ENCODE data around the gene SLC16A11.

SLC16A11 gene

GRCh38 chr17:7011415-7011814 lies 32.5 kb downstream of the SLC16A11 start:
- Histone ChIP-seq H3K79me2 (ENCODE audit: insufficient read depth, low read length) (peaks cover 64% of the 10 kb centered on the region), H3K9ac (ENCODE audit: low read depth, low read length, poor library complexity, severe bottlenecking) (peak overlapping the region; percentile 96), H3K4me1 (ENCODE audit: insufficient read depth, low read length, poor library complexity, severe bottlenecking) (peaks cover 51% of the 10 kb centered on the region)

GRCh38 chr17:7010523-7010922 lies 33.4 kb downstream of the SLC16A11 start:
- no peaks in the 10 kb centered on the region for H3K36me3 ChIP-seq (ENCODE audit: insufficient read depth, low read length)
- H3K27me3 ChIP-seq (ENCODE audit: insufficient read depth, low read length, poor library complexity, severe bottlenecking): no peaks in the 10 kb centered on the region
- H3K9me3 ChIP-seq (ENCODE audit: insufficient read depth, low read depth, low read length): no peaks in the 10 kb centered on the region
- peaks cover 55% of the 10 kb centered on the region for H3K79me2 ChIP-seq (ENCODE audit: insufficient read depth, low read length)
- peaks cover 42% of the 10 kb centered on the region for H3K4me1 ChIP-seq (ENCODE audit: insufficient read depth, low read length, poor library complexity, severe bottlenecking)
- no peak for TF ChIP-seq EZH2phosphoT487 (IDR thresholded peaks at IDR 0.05; ENCODE audit: borderline replicate concordance)
- TF ChIP-seq CTCF (conservative IDR thresholded peaks at IDR 0.05; ENCODE audit: low read length): no peak
- peak overlapping the region; percentile 84 for H3K4me2 ChIP-seq (ENCODE audit: low read depth, low read length, poor library complexity, severe bottlenecking)
- H3F3A ChIP-seq (ENCODE audit: low read depth): peaks cover 9% of the 10 kb centered on the region
- no peak overlapping the region for H2AFZ ChIP-seq (ENCODE audit: low read length)
- H3K9ac ChIP-seq (ENCODE audit: low read depth, low read length, poor library complexity, severe bottlenecking): peak overlapping the region; percentile 96
- peaks cover 21% of the 10 kb centered on the region for H4K20me1 ChIP-seq (ENCODE audit: insufficient read depth, low read length, poor library complexity, severe bottlenecking)
- H3K4me3 ChIP-seq (ENCODE audit: low read length, poor library complexity, severe bottlenecking): peak overlapping the region; percentile 91
- no peaks in the 10 kb centered on the region for H3K9me2 ChIP-seq (replicated peaks; ENCODE audit: low read depth, low read length)

More at GRCh38 chr17:7011415-7011814, 32.5 kb downstream of the SLC16A11 start:
- Histone ChIP-seq H3K9me2 (replicated peaks; ENCODE audit: low read depth, low read length) (no peaks in the 10 kb centered on the region), H3K27me3 (ENCODE audit: insufficient read depth, low read length, poor library complexity, severe bottlenecking) (no peaks in the 10 kb centered on the region), H3K4me3 (ENCODE audit: low read length, poor library complexity, severe bottlenecking) (peak overlapping the region; percentile 91), H4K20me1 (ENCODE audit: insufficient read depth, low read length, poor library complexity, severe bottlenecking) (peaks cover 21% of the 10 kb centered on the region), H3K4me2 (ENCODE audit: low read depth, low read length, poor library complexity, severe bottlenecking) (peak overlapping the region; percentile 84), H3F3A (ENCODE audit: low read depth) (peaks cover 9% of the 10 kb centered on the region), H2AFZ (ENCODE audit: low read length) (no peak overlapping the region), H3K9me3 (ENCODE audit: insufficient read depth, low read depth, low read length) (no peaks in the 10 kb centered on the region), H3K36me3 (ENCODE audit: insufficient read depth, low read length) (no peaks in the 10 kb centered on the region)
- no peak for TF ChIP-seq EZH2phosphoT487 (IDR thresholded peaks at IDR 0.05; ENCODE audit: borderline replicate concordance)
- TF ChIP-seq CTCF (conservative IDR thresholded peaks at IDR 0.05; ENCODE audit: low read length): no peak

- Histone ChIP-seq H3K36me3 (ENCODE audit: insufficient read depth, low read length) (peaks cover 2% of the 10 kb centered on the region; the same call in 1 of the 2 replicates), H3K9me3 (ENCODE audit: insufficient read depth, low read depth, low read length) (no peaks in the 10 kb centered on the region), H2AFZ (ENCODE audit: low read length) (no peak overlapping the region), H3F3A (ENCODE audit: low read depth) (no peaks in the 10 kb centered on the region), H3K9me2 (replicated peaks; ENCODE audit: low read depth, low read length) (no peaks in the 10 kb centered on the region), H3K27me3 (ENCODE audit: insufficient read depth, low read length, poor library complexity, severe bottlenecking) (no peaks in the 10 kb centered on the region), H3K79me2 (ENCODE audit: insufficient read depth, low read length) (peaks cover 32% of the 10 kb centered on the region), H3K4me2 (ENCODE audit: low read depth, low read length, poor library complexity, severe bottlenecking) (no peak overlapping the region), H3K4me1 (ENCODE audit: insufficient read depth, low read length, poor library complexity, severe bottlenecking) (peaks cover 25% of the 10 kb centered on the region), H4K20me1 (ENCODE audit: insufficient read depth, low read length, poor library complexity, severe bottlenecking) (peaks cover 16% of the 10 kb centered on the region), H3K4me3 (ENCODE audit: low read length, poor library complexity, severe bottlenecking) (no peak overlapping the region), H3K9ac (ENCODE audit: low read depth, low read length, poor library complexity, severe bottlenecking) (no peak overlapping the region)
- TF ChIP-seq CTCF (conservative IDR thresholded peaks at IDR 0.05; ENCODE audit: low read length) (no peak), EZH2phosphoT487 (IDR thresholded peaks at IDR 0.05; ENCODE audit: borderline replicate concordance) (no peak)
Observed at GRCh38 chr17:7007143-7007542, 36.7 kb downstream of the SLC16A11 start.

Data from Loucy (cell line).